Measurements from ENCODE around the gene SEL1L2.

Gene SEL1L2

GRCh38 chr20:14005996-14006395, 15.6 kb upstream of the SEL1L2 start:
- no peak overlapping the region for H3K9ac ChIP-seq (ENCODE audit: low read depth, low read length, poor library complexity, severe bottlenecking)
- H3K4me1 ChIP-seq (ENCODE audit: insufficient read depth, low read length, poor library complexity, severe bottlenecking), result no peaks in the 10 kb centered on the region
- TF ChIP-seq EZH2phosphoT487 (IDR thresholded peaks at IDR 0.05; ENCODE audit: borderline replicate concordance) (no peak), CTCF (conservative IDR thresholded peaks at IDR 0.05; ENCODE audit: low read length) (no peak)
- H3K27me3 ChIP-seq (ENCODE audit: insufficient read depth, low read length, poor library complexity, severe bottlenecking), result no peaks in the 10 kb centered on the region
- H4K20me1 ChIP-seq (ENCODE audit: insufficient read depth, low read length, poor library complexity, severe bottlenecking), result no peaks in the 10 kb centered on the region
- no peak overlapping the region for H3K4me3 ChIP-seq (ENCODE audit: low read length, poor library complexity, severe bottlenecking)
- no peaks in the 10 kb centered on the region for H3K9me2 ChIP-seq (replicated peaks; ENCODE audit: low read depth, low read length)
- H3F3A ChIP-seq (ENCODE audit: low read depth), result no peaks in the 10 kb centered on the region
- no peaks in the 10 kb centered on the region for H3K79me2 ChIP-seq (ENCODE audit: insufficient read depth, low read length)
- no peaks in the 10 kb centered on the region for H3K36me3 ChIP-seq (ENCODE audit: insufficient read depth, low read length)
- no peak overlapping the region for H2AFZ ChIP-seq (ENCODE audit: low read length)
- no peaks in the 10 kb centered on the region for H3K9me3 ChIP-seq (ENCODE audit: insufficient read depth, low read depth, low read length)
- H3K4me2 ChIP-seq (ENCODE audit: low read depth, low read length, poor library complexity, severe bottlenecking), result no peak overlapping the region

- H3K4me2 ChIP-seq (ENCODE audit: low read depth, low read length, poor library complexity, severe bottlenecking), result no peak overlapping the region
- H3K79me2 ChIP-seq (ENCODE audit: insufficient read depth, low read length), result no peaks in the 10 kb centered on the region
- no peaks in the 10 kb centered on the region for H4K20me1 ChIP-seq (ENCODE audit: insufficient read depth, low read length, poor library complexity, severe bottlenecking)
- H3K9me3 ChIP-seq (ENCODE audit: insufficient read depth, low read depth, low read length), result no peaks in the 10 kb centered on the region
- H3K36me3 ChIP-seq (ENCODE audit: insufficient read depth, low read length), result no peaks in the 10 kb centered on the region
- H2AFZ ChIP-seq (ENCODE audit: low read length), result no peak overlapping the region
- no peaks in the 10 kb centered on the region for H3K27me3 ChIP-seq (ENCODE audit: insufficient read depth, low read length, poor library complexity, severe bottlenecking)
- H3F3A ChIP-seq (ENCODE audit: low read depth), result no peaks in the 10 kb centered on the region
- H3K4me1 ChIP-seq (ENCODE audit: insufficient read depth, low read length, poor library complexity, severe bottlenecking), result no peaks in the 10 kb centered on the region
- H3K4me3 ChIP-seq (ENCODE audit: low read length, poor library complexity, severe bottlenecking), result no peak overlapping the region
- no peaks in the 10 kb centered on the region for H3K9me2 ChIP-seq (replicated peaks; ENCODE audit: low read depth, low read length)
- H3K9ac ChIP-seq (ENCODE audit: low read depth, low read length, poor library complexity, severe bottlenecking), result no peak overlapping the region
- TF ChIP-seq CTCF (conservative IDR thresholded peaks at IDR 0.05; ENCODE audit: low read length) (no peak), EZH2phosphoT487 (IDR thresholded peaks at IDR 0.05; ENCODE audit: borderline replicate concordance) (no peak)
These were observed 10.5 kb upstream of the SEL1L2 start for GRCh38 chr20:14000917-14001316.

- TF ChIP-seq CTCF (conservative IDR thresholded peaks at IDR 0.05; ENCODE audit: low read length) (no peak), EZH2phosphoT487 (IDR thresholded peaks at IDR 0.05; ENCODE audit: borderline replicate concordance) (no peak)
- H3K79me2 ChIP-seq (ENCODE audit: insufficient read depth, low read length), result no peaks in the 10 kb centered on the region
- no peaks in the 10 kb centered on the region for H3F3A ChIP-seq (ENCODE audit: low read depth)
- no peaks in the 10 kb centered on the region for H3K4me1 ChIP-seq (ENCODE audit: insufficient read depth, low read length, poor library complexity, severe bottlenecking)
- H3K9me2 ChIP-seq (replicated peaks; ENCODE audit: low read depth, low read length), result no peaks in the 10 kb centered on the region
- no peak overlapping the region for H3K4me3 ChIP-seq (ENCODE audit: low read length, poor library complexity, severe bottlenecking)
- H3K9ac ChIP-seq (ENCODE audit: low read depth, low read length, poor library complexity, severe bottlenecking), result no peak overlapping the region
- no peaks in the 10 kb centered on the region for H4K20me1 ChIP-seq (ENCODE audit: insufficient read depth, low read length, poor library complexity, severe bottlenecking)
- peaks cover 3% of the 10 kb centered on the region; the same call in 1 of the 2 replicates for H3K9me3 ChIP-seq (ENCODE audit: insufficient read depth, low read depth, low read length)
- no peaks in the 10 kb centered on the region for H3K27me3 ChIP-seq (ENCODE audit: insufficient read depth, low read length, poor library complexity, severe bottlenecking)
- no peak overlapping the region for H3K4me2 ChIP-seq (ENCODE audit: low read depth, low read length, poor library complexity, severe bottlenecking)
- no peak overlapping the region for H2AFZ ChIP-seq (ENCODE audit: low read length)
- H3K36me3 ChIP-seq (ENCODE audit: insufficient read depth, low read length), result no peaks in the 10 kb centered on the region
These were observed 5.9 kb upstream of the SEL1L2 start for GRCh38 chr20:13996265-13996664.
